Measurements from ENCODE around the gene HRH3. TPM values are rescaled to one million over a fixed set of nuclear protein-coding genes. Genes with fewer than 3 reads are reported as not detected.

Gene HRH3
- total RNA-seq, 1 donor from 2014 or later = 0.09 TPM

GRCh38 chr20:62266340-62266739, 46.3 kb upstream of the HRH3 start:
- peaks cover 5% of the 10 kb centered on the region for H4K20me1 ChIP-seq (ENCODE audit: low read depth)

GRCh38 chr20:62265365-62265764, 45.3 kb upstream of the HRH3 start:
- no peaks in the 10 kb centered on the region for H3K27me3 ChIP-seq
- no peaks in the 10 kb centered on the region for H3F3A ChIP-seq (ENCODE audit: low read depth)
- H3K4me3 Mint-ChIP-seq = no peak overlapping the region
- no peaks in the 10 kb centered on the region for H3K79me2 ChIP-seq (ENCODE audit: low read depth)
- no peaks in the 10 kb centered on the region for H3K9me3 ChIP-seq (ENCODE audit: low read depth)
- peaks cover 8% of the 10 kb centered on the region for H4K20me1 ChIP-seq (ENCODE audit: low read depth)
- peaks cover 5% of the 10 kb centered on the region for H3K9me3 Mint-ChIP-seq
- H3K27ac ChIP-seq = no peak overlapping the region
- no peak for DNase-seq (ENCODE audit: low spot score)
- H3K4me3 ChIP-seq = no peak overlapping the region
- H3K36me3 Mint-ChIP-seq = peaks cover 33% of the 10 kb centered on the region
- no peak overlapping the region for H3K4me2 ChIP-seq
- peaks cover 6% of the 10 kb centered on the region for H3K36me3 ChIP-seq
- H3K27me3 Mint-ChIP-seq (ENCODE audit: insufficient read depth, low read depth) = no peaks in the 10 kb centered on the region
- H2AFZ ChIP-seq (replicated peaks) = no peak overlapping the region
- H3K9ac ChIP-seq = no peak overlapping the region
- H3K4me1 Mint-ChIP-seq = no peaks in the 10 kb centered on the region
- no peak overlapping the region for H3K27ac Mint-ChIP-seq
- TF ChIP-seq EZH2 (IDR thresholded peaks at IDR 0.05) (no peak), EZH2phosphoT487 (IDR thresholded peaks at IDR 0.05) (no peak)
- TF ChIP-seq, protein P1, sequence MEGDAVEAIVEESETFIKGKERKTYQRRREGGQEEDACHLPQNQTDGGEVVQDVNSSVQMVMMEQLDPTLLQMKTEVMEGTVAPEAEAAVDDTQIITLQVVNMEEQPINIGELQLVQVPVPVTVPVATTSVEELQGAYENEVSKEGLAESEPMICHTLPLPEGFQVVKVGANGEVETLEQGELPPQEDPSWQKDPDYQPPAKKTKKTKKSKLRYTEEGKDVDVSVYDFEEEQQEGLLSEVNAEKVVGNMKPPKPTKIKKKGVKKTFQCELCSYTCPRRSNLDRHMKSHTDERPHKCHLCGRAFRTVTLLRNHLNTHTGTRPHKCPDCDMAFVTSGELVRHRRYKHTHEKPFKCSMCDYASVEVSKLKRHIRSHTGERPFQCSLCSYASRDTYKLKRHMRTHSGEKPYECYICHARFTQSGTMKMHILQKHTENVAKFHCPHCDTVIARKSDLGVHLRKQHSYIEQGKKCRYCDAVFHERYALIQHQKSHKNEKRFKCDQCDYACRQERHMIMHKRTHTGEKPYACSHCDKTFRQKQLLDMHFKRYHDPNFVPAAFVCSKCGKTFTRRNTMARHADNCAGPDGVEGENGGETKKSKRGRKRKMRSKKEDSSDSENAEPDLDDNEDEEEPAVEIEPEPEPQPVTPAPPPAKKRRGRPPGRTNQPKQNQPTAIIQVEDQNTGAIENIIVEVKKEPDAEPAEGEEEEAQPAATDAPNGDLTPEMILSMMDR (IDR thresholded peaks at IDR 0.05) = no peak
- no peaks in the 10 kb centered on the region for H3K4me1 ChIP-seq

More at GRCh38 chr20:62266340-62266739, 46.3 kb upstream of the HRH3 start:
- Mint-ChIP-seq H3K4me3 (no peak overlapping the region), H3K36me3 (peaks cover 32% of the 10 kb centered on the region), H3K4me1 (no peaks in the 10 kb centered on the region), H3K9me3 (peaks cover 5% of the 10 kb centered on the region), H3K27ac (no peak overlapping the region), H3K27me3 (ENCODE audit: insufficient read depth, low read depth) (no peaks in the 10 kb centered on the region)
- Histone ChIP-seq H3K9ac (no peak overlapping the region), H3K4me2 (no peak overlapping the region), H2AFZ (replicated peaks) (no peak overlapping the region), H3F3A (ENCODE audit: low read depth) (no peaks in the 10 kb centered on the region), H3K27me3 (no peaks in the 10 kb centered on the region), H3K9me3 (ENCODE audit: low read depth) (no peaks in the 10 kb centered on the region), H3K4me1 (no peaks in the 10 kb centered on the region), H3K79me2 (ENCODE audit: low read depth) (no peaks in the 10 kb centered on the region), H3K27ac (no peak overlapping the region), H3K36me3 (peaks cover 6% of the 10 kb centered on the region), H3K4me3 (no peak overlapping the region)
- DNase-seq (ENCODE audit: low spot score) = no peak
- no peak for TF ChIP-seq EZH2phosphoT487 (IDR thresholded peaks at IDR 0.05)
- TF ChIP-seq, protein P1 (IDR thresholded peaks at IDR 0.05) = no peak
- TF ChIP-seq EZH2 (IDR thresholded peaks at IDR 0.05) = no peak

DNA sequence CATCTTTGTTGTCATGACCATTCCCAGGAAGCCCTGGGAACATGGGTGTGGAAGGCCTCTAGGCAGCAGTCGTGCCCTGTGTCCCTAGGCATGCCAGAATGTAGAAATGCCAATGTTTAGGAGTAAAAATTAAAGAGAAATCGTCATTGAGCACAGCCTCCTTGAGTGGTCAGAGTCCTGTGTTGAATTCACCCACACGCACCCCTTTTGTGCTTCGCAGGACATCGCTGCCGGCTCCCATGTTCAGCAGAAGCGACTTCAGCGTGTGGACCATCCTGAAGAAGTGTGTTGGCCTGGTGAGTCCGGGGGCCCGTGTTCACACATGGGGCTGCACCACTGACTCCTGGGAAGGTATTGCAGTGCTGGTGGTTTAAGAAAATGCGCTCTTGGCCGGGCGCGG, 43.3 kb upstream of the HRH3 start:
- no peak for DNase-seq (ENCODE audit: low spot score)
- Histone ChIP-seq H3K79me2 (ENCODE audit: low read depth) (no peaks in the 10 kb centered on the region), H3K27me3 (no peaks in the 10 kb centered on the region), H3K9me3 (ENCODE audit: low read depth) (no peaks in the 10 kb centered on the region), H3K4me2 (no peak overlapping the region), H3K4me3 (no peak overlapping the region), H3F3A (ENCODE audit: low read depth) (no peaks in the 10 kb centered on the region), H2AFZ (replicated peaks) (no peak overlapping the region), H3K9ac (no peak overlapping the region), H4K20me1 (ENCODE audit: low read depth) (peaks cover 20% of the 10 kb centered on the region), H3K36me3 (peaks cover 6% of the 10 kb centered on the region), H3K4me1 (no peaks in the 10 kb centered on the region), H3K27ac (no peak overlapping the region)
- peaks cover 5% of the 10 kb centered on the region for H3K9me3 Mint-ChIP-seq
- H3K4me1 Mint-ChIP-seq = peaks cover 5% of the 10 kb centered on the region
- H3K27me3 Mint-ChIP-seq (ENCODE audit: insufficient read depth, low read depth) = no peaks in the 10 kb centered on the region
- no peak overlapping the region for H3K4me3 Mint-ChIP-seq
- H3K36me3 Mint-ChIP-seq = peaks cover 38% of the 10 kb centered on the region
- H3K27ac Mint-ChIP-seq = no peak overlapping the region
- TF ChIP-seq EZH2phosphoT487 (IDR thresholded peaks at IDR 0.05) (no peak), EZH2 (IDR thresholded peaks at IDR 0.05) (no peak)
- TF ChIP-seq, protein P1 (IDR thresholded peaks at IDR 0.05) = no peak
